ENCODE results near the gene CD300A.

The CD300A gene

GRCh38 chr17:74464730-74465377 lies 1.6 kb upstream of the CD300A start:
- POLR2A ChIA-PET, result no interaction called here
- Histone ChIP-seq H3K4me1 (ENCODE audit: control insufficient read depth, insufficient read depth, low read length) (no peaks in the 10 kb centered on the region), H3K27ac (ENCODE audit: extremely low read depth, low read depth, low read length) (no peak overlapping the region)

GRCh38 chr17:74465378-74466110 lies 890 bp upstream of the CD300A start:
- H3K27ac ChIP-seq (ENCODE audit: extremely low read depth, low read depth, low read length), result no peak overlapping the region
- TF ChIP-seq ZNF670 (tag by site-specific recombination; IDR thresholded peaks at IDR 0.05; ENCODE audit: low read depth) (no peak), ZNF202 (tag by site-specific recombination; IDR thresholded peaks at IDR 0.05; ENCODE audit: borderline replicate concordance) (no peak), OSR2 (tag by site-specific recombination; IDR thresholded peaks at IDR 0.05) (no peak), ZSCAN4 (tag by site-specific recombination; IDR thresholded peaks at IDR 0.05) (peak; percentile 79), ZNF624 (tag by site-specific recombination; IDR thresholded peaks at IDR 0.05) (no peak), ZNF239 (tag by site-specific recombination; IDR thresholded peaks at IDR 0.05) (peak; percentile 38; the same call in 1 of the 2 replicates), ZNF398 (tag by site-specific recombination; IDR thresholded peaks at IDR 0.05) (no peak), ZNF785 (tag by site-specific recombination; IDR thresholded peaks at IDR 0.05) (peak; percentile 50; the same call in 1 of the 2 replicates), ZNF426 (tag by site-specific recombination; IDR thresholded peaks at IDR 0.05) (no peak), ZNF473 (tag by site-specific recombination; IDR thresholded peaks at IDR 0.05) (peak; percentile 60; the same call in 1 of the 2 replicates), ZBTB8A (tag by site-specific recombination; IDR thresholded peaks at IDR 0.05) (no peak), ZNF621 (tag by site-specific recombination; IDR thresholded peaks at IDR 0.05) (no peak), ZNF629 (tag by site-specific recombination; IDR thresholded peaks at IDR 0.05) (no peak), EGR2 (tag by site-specific recombination; IDR thresholded peaks at IDR 0.05; ENCODE audit: low read depth) (peak; percentile 76), ZNF311 (tag by site-specific recombination; IDR thresholded peaks at IDR 0.05; ENCODE audit: borderline replicate concordance) (0 out of 2 replicates have a peak, but pooled peaks have one; percentile 8), ZNF175 (tag by site-specific recombination; IDR thresholded peaks at IDR 0.05) (peak; percentile 16; the same call in 1 of the 2 replicates), ZNF223 (tag by site-specific recombination; IDR thresholded peaks at IDR 0.05) (no peak), CTCF (tag by site-specific recombination; IDR thresholded peaks at IDR 0.05) (no peak), ZFHX2 (tag by site-specific recombination; conservative IDR thresholded peaks at IDR 0.05) (peak; percentile 90)
- ChIA-PET CTCF (no interaction called here), POLR2A (no interaction called here)
- no peak overlapping the region for H3K4me3 ChIP-seq (ENCODE audit: low read depth, low read length)
- no peaks in the 10 kb centered on the region for H3K9me3 ChIP-seq (ENCODE audit: control insufficient read depth, insufficient read depth, low read depth, low read length)
- H3K36me3 ChIP-seq (ENCODE audit: control insufficient read depth in 2 of 2, insufficient read depth in 1 of 2, low read length in 2 of 2), result no peaks in the 10 kb centered on the region; a peak in 1 of 3 replicates
- no peaks in the 10 kb centered on the region for H3K4me1 ChIP-seq (ENCODE audit: control insufficient read depth, insufficient read depth, low read length)

More at GRCh38 chr17:74464730-74465377, 1.6 kb upstream of the CD300A start:
- H3K9me3 ChIP-seq (ENCODE audit: control insufficient read depth, insufficient read depth, low read depth, low read length), result no peaks in the 10 kb centered on the region
- H3K36me3 ChIP-seq (ENCODE audit: control insufficient read depth in 2 of 2, insufficient read depth in 1 of 2, low read length in 2 of 2), result no peaks in the 10 kb centered on the region; a peak in 1 of 3 replicates
- no peak overlapping the region for H3K4me3 ChIP-seq (ENCODE audit: low read depth, low read length)
- TF ChIP-seq ZFP37 (tag by site-specific recombination; IDR thresholded peaks at IDR 0.05), result no peak
- TF ChIP-seq ZFHX2 (tag by site-specific recombination; conservative IDR thresholded peaks at IDR 0.05), result peak; percentile 76; the same call in 1 of the 2 replicates
- TF ChIP-seq ZSCAN4 (tag by site-specific recombination; IDR thresholded peaks at IDR 0.05), result peak; percentile 86; the same call in 1 of the 2 replicates
- TF ChIP-seq ZNF521 (tag by site-specific recombination; IDR thresholded peaks at IDR 0.05), result 0 out of 2 replicates have a peak, but pooled peaks have one; percentile 78
- CTCF ChIA-PET, result interaction anchor here (0.7 to 1.0 kb wide), 2 partner anchors 26 to 27 kb away, joined by 3 read pairs; no protein-coding TSS in a partner anchor
